Fibroblast of skin of left biceps (primary cell): ENCODE results near the gene EMP1.
A peak's percentile ranks its signal among the peaks of the same experiment; 100 is the strongest.

ENCODE experiments used
- DNase-seq, 2 experiments: peaks; one replicate each; pipeline ENCODE4 v3.0.0-alpha.2; 2013; ENCODE audit warnings: low read depth in 2 of 2

Gene EMP1

DNA sequence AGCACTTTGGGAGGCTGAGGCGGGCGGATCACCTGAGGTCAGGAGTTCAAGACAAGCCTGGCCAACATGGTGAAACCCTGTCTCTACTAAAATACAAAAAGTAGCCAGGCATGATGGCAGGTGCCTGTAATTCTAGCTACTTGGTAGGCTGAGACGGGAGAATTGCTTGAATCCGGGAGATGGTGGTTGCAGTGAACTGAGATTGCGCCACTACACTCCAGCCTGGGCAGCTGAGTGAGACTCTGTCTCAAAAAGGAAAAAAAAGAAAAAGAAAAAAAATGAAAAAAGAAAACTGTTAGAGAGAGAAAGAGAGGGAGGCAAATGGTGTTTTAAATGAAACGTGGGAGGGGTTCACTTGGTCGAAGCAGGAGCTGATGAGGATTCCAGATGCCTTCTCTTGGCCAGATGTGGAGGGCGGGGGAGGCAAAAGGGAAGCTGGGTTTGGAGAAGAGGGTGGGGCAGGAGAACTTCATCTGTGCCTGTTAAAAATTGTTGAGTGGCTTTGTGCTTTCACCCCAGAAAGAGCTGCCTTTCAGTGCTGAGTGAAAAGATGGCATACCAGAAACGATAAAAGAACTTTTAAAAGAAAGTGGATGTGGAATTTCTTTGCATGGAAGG lies 1.1 kb downstream of the EMP1 start:
- no peak for DNase-seq

GRCh38 chr12:13198241-13198640 lies 1.7 kb downstream of the EMP1 start:
- DNase-seq = no peak

GRCh38 chr12:13198876-13199275 lies 2.4 kb downstream of the EMP1 start:
- DNase-seq = no peak

- DNase-seq = no peak
Observed at GRCh38 chr12:13199592-13199991, 3.1 kb downstream of the EMP1 start.

GRCh38 chr12:13200841-13201240 lies 4.3 kb downstream of the EMP1 start:
- DNase-seq = no peak

- no peak for DNase-seq
Observed at GRCh38 chr12:13203034-13203922, 6.8 kb downstream of the EMP1 start.

DNA sequence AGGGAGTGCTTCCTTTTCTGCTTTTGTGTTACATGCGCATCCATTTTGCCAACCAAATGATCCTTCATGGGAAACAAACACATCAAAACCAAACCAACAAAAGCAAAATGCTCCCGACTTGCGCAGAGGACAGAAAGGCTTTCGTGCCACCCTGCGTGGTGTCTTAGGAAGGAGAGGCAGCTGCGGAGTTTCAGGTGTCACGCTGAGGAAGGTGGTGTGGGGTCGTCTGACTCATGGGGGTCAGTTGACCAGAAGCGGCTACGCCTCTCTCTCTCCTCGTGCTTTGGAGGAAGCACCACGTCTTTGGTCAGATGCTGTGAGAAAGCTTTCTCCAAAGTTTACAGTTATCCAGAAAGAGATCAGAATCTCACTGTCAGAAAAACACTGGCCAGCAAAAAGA lies 7.9 kb downstream of the EMP1 start:
- DNase-seq = no peak

- DNase-seq = peak; percentile 94 to 95
Observed at GRCh38 chr12:13205809-13206559, 9.5 kb downstream of the EMP1 start.

- DNase-seq = no peak
Observed at GRCh38 chr12:13206560-13206897, 10.0 kb downstream of the EMP1 start.

DNA sequence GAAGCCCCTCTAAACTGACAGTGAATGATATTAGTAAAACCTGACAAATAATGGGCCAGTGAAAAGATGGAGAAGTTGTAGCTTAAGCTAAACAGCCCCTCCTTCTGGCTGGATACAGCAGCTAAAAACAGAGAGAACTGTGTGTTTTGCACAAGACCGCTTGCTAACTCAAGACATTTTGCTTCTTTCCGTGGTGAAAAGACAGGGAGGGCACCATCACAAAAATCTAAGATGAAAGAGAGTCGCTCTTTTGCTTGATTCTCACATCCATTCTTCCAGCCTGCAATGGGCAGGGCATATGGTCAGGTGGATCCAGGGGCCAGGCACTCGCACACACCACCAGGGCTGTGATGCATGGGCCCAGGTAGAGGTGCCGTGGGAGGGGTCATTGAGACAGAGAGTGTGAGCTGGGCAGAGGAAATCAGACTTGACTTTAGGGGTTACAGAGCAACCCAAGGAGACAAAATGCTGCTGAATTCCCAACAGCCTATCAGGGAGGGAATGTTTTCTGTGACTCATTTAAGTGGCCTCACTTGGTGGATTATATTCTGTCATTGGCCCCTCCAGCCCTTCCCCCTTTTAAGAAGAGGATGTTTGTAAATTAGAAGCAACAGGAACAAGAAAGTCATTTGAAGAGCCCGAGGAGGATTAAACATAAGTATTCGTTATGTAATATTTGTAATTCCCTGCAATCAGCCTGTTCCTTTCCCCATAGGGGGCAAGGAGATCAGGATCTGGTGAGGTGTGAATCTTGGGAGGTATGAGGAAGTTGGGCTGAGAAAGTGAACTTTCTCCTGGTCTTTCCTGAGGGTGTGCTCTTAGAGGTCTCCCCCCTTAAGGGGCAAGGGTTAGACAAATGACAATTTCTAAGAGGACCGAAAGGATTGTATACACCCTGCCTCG lies 12.3 kb downstream of the EMP1 start:
- no peak for DNase-seq

- no peak for DNase-seq
Observed at GRCh38 chr12:13209436-13210235, 13.1 kb downstream of the EMP1 start.

DNA sequence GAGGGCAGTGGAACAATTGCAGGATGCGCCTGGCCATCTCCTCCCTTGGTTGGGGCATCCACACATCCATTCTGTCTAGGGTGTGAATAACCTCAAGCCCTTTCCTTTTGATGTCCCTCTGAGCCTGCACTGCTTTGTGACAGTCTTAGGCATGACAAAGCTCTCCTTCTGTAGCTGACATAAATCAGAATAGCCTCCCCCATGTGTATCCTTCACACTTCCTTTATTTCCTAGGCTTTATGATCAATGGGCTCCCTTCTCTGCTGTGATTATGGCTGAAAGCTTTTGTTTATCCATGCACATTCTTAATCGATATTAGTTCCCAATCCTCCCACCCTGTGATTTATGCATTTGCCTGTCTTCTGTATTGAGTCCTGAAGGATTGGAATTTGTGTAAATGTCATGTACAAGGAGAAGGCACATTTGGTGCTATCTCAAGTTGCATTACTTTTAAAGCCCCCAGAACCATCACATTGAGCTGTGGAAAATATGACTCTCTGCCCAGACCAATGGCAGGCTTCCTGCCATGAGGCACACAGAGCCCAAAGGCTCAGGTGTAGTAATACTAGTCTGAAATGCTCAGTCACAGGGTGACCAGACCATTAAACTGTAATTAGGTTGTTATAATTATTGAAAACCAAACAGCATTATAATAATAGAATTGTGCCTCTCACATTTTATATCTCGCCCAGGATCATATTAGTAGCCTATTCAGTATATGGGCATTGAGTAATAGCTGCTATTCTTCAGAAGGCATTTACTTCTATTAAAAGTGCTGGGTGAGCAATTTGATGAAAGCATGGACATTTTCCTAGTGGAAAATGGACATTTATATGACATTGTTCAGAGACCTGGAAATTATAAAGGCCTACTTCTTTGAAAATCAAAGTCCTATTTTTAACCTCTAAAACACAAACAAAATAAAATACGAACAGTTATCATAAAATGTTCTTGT lies 14.0 kb downstream of the EMP1 start:
- DNase-seq = no peak

DNA sequence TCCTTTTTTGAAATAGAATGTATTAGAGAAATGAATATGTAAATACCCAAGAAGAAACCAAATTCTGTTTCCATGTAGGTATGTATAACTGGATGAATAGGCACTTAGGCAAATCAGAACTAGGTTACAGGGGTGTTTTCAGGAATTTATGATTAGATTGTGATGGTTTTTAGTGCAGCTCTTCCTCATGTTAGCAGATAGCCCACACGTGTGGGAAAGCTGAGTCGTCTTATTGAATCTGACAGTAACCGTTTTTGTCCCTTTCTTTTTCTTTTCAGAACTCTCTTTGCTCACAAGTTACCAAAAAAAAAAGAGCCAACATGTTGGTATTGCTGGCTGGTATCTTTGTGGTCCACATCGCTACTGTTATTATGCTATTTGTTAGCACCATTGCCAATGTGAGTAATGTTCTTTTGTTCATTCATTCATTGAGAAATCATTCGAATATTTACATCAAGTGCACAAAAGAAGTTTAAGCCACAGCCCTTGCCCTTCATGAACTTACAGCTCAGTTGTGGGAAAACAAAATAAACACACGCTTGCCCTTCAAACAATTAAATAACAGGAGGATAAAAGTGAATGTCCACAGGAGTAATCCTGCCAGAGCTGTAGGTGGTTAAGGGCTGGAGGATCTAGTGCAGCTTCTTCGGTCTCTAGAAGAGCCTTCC lies 14.8 kb downstream of the EMP1 start:
- DNase-seq = no peak

DNA sequence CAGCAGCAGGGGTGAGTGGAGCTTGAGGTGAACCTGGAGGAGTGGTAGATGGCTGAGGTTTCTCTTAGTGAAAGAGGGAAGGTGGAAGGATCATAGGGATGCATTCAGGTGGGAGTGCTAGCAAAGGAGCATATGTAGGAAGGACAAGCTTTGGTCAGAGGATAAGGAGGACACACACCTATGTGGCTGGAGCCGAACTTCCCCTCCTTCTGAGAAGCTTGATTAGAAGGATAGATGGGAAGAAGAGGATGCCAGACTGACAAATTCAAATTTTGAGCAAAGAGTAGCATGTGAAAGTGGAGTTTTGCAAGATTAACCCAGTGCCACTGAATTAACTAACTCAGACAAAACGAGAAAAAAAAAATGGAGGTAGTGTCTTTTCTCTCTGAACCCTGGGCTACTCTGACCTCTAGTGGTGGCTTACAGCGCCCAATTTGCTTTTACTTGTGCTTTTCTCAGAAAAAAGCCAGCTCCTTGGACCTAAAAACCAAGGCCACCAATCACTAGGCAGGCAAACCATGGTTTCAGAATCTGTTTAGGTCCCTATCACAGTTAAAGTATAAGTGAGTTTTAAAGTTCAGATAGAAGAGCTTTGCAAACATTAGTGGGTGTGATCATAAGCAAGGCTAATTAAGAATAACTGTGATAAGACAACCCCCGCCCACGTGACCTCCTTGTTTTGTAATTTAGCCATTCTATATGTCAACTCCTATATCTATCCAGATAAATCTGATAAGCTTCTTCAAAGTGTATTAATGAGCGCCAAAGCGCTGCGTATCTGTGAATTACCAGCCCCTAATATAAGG lies 15.5 kb downstream of the EMP1 start:
- no peak for DNase-seq

- no peak for DNase-seq
Observed at GRCh38 chr12:13215056-13215455, 18.5 kb downstream of the EMP1 start.

DNA sequence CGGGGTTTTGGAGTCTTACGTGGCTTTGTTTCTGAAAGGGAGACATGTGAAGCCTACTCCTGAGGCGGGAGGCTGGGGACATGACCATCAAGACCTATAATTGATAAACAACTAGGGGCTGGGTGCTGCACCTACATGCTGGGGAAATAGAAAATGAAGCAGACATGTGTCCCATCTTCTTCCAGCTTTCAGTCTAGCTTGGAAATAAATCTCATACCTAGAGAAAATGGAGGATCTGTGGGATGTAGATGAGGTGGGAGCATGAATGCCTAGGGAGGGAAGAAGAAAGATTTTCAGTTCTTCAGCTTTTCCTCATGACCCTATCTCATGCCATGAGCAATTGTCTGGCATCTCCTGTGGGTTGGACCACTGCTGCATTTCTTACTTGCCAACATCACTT lies 22.1 kb downstream of the EMP1 start:
- no peak for DNase-seq

DNA sequence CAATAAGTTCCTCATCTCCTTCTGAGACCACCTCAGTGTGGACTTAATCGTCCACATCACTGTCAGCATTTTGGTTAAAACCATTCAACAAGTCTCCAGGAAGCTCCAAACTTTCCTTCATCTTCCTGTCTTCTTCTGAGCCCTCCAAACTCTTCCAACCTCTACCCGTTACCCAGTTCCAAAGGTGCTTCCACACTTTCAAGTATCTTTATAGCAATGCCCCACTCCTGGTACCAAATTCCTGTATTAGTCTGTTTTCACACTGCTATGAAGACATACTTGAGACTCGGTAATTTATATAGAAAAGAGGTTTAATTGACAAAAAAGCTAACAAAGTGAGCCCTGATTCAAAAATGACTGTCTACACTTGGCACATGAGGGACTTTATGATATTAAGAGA lies 22.8 kb downstream of the EMP1 start:
- DNase-seq = no peak

DNA sequence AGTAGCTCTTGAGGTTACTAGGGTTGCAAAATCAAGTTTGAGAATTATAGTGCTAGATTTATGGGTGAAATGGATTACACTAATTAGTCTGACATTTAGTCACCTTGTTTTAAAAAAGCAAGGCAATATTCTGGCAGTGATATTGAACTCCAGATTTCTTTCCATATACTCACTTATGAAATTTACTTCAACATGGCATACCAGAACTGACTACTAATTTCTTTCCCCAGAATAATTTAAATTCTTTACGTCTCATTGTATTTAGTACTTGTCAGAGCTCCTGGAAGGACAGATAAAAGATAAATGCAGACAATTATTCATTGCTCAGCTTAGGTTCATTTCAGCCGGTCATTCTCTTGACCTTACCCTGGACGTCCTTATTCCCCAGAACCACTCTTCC lies 24.3 kb downstream of the EMP1 start:
- peak; percentile 36 to 37 for DNase-seq
